ENCODE measurements around the gene SETD6. TPM values are rescaled to one million over a fixed set of nuclear protein-coding genes. Genes with fewer than 3 reads are reported as not detected.

The SETD6 gene
- total and polyA plus RNA-seq, 2 of the 13 experiments (the other 11 are each of a cell fraction or from before 2014, with no cell fraction given) = 24.0 to 25.7 TPM

DNA sequence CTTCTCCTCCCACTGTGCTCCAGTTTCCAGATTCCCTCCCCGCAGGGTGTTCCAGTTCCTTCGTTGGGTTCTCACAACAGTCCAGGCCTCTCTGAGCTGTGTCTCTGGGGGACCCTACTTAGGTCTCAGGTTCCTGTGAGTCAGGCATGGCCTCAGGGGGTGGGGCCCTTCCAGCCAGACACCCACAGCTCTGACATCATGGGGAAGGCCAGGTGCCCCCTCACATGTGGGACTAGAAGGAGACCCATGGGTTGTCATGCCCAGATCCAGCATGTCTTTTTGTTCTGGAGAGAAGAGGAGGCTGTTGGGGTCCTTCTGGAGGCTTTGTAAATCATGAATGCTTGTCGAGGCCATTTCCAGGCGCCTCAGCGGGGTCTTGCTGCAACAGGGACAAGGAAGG, 47.4 kb upstream of the SETD6 start (continued):
- TF ChIP-seq, protein P1, sequence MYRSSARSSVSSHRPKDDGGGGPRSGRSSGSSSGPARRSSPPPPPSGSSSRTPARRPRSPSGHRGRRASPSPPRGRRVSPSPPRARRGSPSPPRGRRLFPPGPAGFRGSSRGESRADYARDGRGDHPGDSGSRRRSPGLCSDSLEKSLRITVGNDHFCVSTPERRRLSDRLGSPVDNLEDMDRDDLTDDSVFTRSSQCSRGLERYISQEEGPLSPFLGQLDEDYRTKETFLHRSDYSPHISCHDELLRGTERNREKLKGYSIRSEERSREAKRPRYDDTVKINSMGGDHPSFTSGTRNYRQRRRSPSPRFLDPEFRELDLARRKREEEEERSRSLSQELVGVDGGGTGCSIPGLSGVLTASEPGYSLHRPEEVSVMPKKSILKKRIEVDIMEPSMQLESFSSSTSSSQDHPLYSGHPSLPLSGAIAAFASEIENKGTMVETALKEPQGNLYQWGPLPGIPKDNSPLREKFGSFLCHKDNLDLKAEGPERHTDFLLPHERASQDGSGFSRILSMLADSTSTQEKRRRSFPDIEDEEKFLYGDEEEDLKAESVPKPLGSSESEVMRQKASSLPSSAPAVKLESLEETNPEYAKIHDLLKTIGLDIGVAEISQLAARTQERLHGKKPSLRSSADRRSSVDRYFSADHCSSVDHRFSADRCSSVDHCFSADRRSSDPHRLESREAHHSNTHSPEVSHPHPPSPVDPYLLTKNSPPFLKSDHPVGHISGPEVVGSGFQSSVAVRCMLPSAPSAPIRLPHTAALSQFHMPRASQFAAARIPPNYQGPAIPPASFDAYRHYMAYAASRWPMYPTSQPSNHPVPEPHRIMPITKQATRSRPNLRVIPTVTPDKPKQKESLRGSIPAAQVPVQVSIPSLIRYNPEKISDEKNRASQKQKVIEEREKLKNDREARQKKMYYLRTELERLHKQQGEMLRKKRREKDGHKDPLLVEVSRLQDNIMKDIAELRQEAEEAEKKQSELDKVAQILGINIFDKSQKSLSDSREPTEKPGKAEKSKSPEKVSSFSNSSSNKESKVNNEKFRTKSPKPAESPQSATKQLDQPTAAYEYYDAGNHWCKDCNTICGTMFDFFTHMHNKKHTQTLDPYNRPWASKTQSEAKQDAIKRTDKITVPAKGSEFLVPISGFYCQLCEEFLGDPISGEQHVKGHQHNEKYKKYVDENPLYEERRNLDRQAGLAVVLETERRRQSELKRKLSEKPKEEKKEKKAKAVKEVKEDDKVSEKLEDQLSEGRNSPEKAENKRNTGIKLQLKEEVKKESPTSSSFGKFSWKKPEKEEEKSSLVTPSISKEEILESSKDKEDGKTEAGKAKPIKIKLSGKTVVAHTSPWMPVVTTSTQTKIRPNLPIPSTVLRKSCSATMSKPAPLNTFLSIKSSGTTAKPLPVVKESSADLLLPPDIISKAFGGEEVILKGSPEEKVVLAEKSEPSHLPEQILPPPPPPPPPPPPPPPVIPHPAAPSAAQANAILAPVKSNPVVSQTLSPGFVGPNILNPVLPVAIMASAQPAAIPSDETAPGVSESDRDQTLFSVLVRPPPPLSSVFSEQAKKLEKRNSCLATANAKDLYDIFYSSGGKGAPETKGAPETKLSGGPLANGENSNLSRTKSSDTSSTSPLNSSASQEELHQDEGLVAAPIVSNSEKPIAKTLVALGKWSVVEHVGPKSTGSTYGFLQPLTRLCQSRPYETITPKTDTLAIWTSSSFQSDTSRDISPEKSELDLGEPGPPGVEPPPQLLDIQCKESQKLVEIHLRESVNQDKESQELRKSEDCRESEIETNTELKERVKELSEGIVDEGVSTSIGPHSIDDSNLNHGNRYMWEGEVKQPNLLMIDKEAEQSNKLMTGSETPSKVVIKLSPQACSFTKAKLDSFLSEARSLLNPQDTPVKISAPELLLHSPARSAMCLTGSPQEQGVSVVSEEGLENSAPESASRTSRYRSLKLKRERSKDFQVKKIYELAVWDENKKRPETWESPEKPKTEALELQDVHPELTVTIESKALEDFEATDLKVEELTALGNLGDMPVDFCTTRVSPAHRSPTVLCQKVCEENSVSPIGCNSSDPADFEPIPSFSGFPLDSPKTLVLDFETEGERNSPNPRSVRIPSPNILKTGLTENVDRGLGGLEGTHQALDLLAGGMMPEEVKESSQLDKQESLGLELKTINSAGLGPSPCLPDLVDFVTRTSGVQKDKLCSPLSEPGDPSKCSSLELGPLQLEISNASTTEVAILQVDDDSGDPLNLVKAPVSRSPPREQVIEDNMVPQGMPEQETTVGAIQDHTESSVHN (CRISPR knock-in tag; IDR thresholded peaks at IDR 0.05) = no peak
- TF ChIP-seq ZNF337 (CRISPR knock-in tag; IDR thresholded peaks at IDR 0.05; ENCODE audit: borderline replicate concordance, low read depth) = no peak
- no peak for TF ChIP-seq ZNF766 (CRISPR knock-in tag; IDR thresholded peaks at IDR 0.05; ENCODE audit: borderline replicate concordance)
- TF ChIP-seq, protein P2, sequence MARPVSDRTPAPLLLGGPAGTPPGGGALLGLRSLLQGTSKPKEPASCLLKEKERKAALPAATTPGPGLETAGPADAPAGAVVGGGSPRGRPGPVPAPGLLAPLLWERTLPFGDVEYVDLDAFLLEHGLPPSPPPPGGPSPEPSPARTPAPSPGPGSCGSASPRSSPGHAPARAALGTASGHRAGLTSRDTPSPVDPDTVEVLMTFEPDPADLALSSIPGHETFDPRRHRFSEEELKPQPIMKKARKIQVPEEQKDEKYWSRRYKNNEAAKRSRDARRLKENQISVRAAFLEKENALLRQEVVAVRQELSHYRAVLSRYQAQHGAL (CRISPR knock-in tag; IDR thresholded peaks at IDR 0.05; ENCODE audit: not compliant biosample characterization) = no peak
- TF ChIP-seq ZNF883 (CRISPR knock-in tag; IDR thresholded peaks at IDR 0.05; ENCODE audit: not compliant biosample characterization) = no peak
- TF ChIP-seq MAFK (conservative IDR thresholded peaks at IDR 0.05 in 1 of 2, IDR thresholded peaks at IDR 0.05 in 1 of 2; ENCODE audit: low read length in 2 of 2) = no peak
- TF ChIP-seq ZNF557 (CRISPR knock-in tag; IDR thresholded peaks at IDR 0.05) = no peak
- TF ChIP-seq MED8 (CRISPR knock-in tag; IDR thresholded peaks at IDR 0.05; ENCODE audit: insufficient replicate concordance) = no peak
- no peak for TF ChIP-seq ELF4 (CRISPR knock-in tag; IDR thresholded peaks at IDR 0.05; ENCODE audit: borderline replicate concordance)
- TF ChIP-seq, protein P3, sequence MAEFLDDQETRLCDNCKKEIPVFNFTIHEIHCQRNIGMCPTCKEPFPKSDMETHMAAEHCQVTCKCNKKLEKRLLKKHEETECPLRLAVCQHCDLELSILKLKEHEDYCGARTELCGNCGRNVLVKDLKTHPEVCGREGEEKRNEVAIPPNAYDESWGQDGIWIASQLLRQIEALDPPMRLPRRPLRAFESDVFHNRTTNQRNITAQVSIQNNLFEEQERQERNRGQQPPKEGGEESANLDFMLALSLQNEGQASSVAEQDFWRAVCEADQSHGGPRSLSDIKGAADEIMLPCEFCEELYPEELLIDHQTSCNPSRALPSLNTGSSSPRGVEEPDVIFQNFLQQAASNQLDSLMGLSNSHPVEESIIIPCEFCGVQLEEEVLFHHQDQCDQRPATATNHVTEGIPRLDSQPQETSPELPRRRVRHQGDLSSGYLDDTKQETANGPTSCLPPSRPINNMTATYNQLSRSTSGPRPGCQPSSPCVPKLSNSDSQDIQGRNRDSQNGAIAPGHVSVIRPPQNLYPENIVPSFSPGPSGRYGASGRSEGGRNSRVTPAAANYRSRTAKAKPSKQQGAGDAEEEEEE (CRISPR knock-in tag; IDR thresholded peaks at IDR 0.05; ENCODE audit: borderline replicate concordance) = no peak
- no peak for TF ChIP-seq ZBTB20 (CRISPR knock-in tag; IDR thresholded peaks at IDR 0.05; ENCODE audit: borderline replicate concordance, low read depth)
- TF ChIP-seq ZNF589 (CRISPR knock-in tag; conservative IDR thresholded peaks at IDR 0.05) = no peak
- no peak for TF ChIP-seq PAF1 (CRISPR knock-in tag; IDR thresholded peaks at IDR 0.05)
- TF ChIP-seq KLF16 (CRISPR knock-in tag; IDR thresholded peaks at IDR 0.05) = no peak
- TF ChIP-seq, protein P4, sequence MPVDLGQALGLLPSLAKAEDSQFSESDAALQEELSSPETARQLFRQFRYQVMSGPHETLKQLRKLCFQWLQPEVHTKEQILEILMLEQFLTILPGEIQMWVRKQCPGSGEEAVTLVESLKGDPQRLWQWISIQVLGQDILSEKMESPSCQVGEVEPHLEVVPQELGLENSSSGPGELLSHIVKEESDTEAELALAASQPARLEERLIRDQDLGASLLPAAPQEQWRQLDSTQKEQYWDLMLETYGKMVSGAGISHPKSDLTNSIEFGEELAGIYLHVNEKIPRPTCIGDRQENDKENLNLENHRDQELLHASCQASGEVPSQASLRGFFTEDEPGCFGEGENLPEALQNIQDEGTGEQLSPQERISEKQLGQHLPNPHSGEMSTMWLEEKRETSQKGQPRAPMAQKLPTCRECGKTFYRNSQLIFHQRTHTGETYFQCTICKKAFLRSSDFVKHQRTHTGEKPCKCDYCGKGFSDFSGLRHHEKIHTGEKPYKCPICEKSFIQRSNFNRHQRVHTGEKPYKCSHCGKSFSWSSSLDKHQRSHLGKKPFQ (CRISPR knock-in tag; IDR thresholded peaks at IDR 0.05; ENCODE audit: insufficient replicate concordance) = no peak
- TF ChIP-seq GATA4 (IDR thresholded peaks at IDR 0.05; ENCODE audit: borderline replicate concordance, low read depth) = no peak

Measured in HepG2 (cell line).